ENCODE results near the gene CDX1.
A peak's percentile ranks its signal among the peaks of the same experiment; 100 is the strongest.

CDX1 gene

DNA sequence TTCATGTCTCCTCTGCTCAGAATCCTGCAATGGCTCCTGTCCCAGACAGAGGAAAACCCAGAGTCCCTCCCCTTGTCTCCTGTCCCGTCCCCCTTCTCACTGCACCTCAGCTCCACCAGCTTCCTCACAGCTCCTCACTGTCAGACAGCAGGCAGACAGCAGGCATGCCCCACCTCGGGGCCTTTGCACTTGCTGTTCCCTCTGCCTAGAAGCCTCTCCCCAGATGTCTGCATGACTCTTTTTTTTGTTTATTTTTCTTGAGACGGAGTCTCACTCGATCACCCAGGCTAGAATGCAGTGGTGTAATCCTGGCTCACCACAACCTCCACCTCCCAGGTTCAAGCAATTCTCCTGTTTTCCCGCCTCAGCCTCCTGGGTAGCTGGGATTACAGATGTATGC, 14.4 kb downstream of the CDX1 start:
- H3K27me3 ChIP-seq (ENCODE audit: control insufficient read depth in 3 of 3, insufficient read depth in 3 of 3, low read depth in 1 of 3, low read length in 3 of 3), result peaks cover 0 to 49% (median 0%) of the 10 kb centered on the region in 3 experiments
- no peak overlapping the region for H3K23ac ChIP-seq (ENCODE audit: low read depth, low read length, poor library complexity)
- H2BK15ac ChIP-seq (ENCODE audit: low read length), result no peak overlapping the region
- H4K91ac ChIP-seq (ENCODE audit: low read depth, low read length, poor library complexity), result no peak overlapping the region
- no peak overlapping the region for H3K4me2 ChIP-seq (ENCODE audit: insufficient read depth, low read length, poor library complexity, severe bottlenecking)
- H3K18ac ChIP-seq (ENCODE audit: low read length), result no peak overlapping the region
- H3K9ac ChIP-seq (ENCODE audit: low read depth, low read length, poor library complexity), result no peak overlapping the region
- H3K14ac ChIP-seq (ENCODE audit: low read length), result no peak overlapping the region
- H3K4ac ChIP-seq (ENCODE audit: low read length), result no peak overlapping the region
- DNase-seq (ENCODE audit: low spot score), result no peak
- no peaks in the 10 kb centered on the region for H3K36me3 ChIP-seq (replicated peaks in 1 of 2; ENCODE audit: control insufficient read depth in 2 of 2, insufficient read depth in 2 of 2, low read length in 2 of 2)
- H4K8ac ChIP-seq (ENCODE audit: low read depth, low read length), result no peak overlapping the region
- no peaks in the 10 kb centered on the region for H3K9me3 ChIP-seq (replicated peaks in 1 of 2; ENCODE audit: control insufficient read depth in 2 of 2, insufficient read depth in 1 of 2, low read depth in 1 of 2, low read length in 2 of 2)
- no peak overlapping the region for H2BK12ac ChIP-seq (ENCODE audit: low read length)
- no peak overlapping the region for H3K27ac ChIP-seq (replicated peaks; ENCODE audit: low read length)
- peaks cover 0 to 1% of the 10 kb centered on the region in 2 donors for H3K4me1 ChIP-seq (ENCODE audit: control insufficient read depth in 2 of 2, insufficient read depth in 1 of 2, low read depth in 1 of 2, low read length in 2 of 2)
- no peak overlapping the region for H2BK5ac ChIP-seq (ENCODE audit: low read length)
- no peak overlapping the region for H3K4me3 ChIP-seq (ENCODE audit: low read length in 2 of 2)
- no peaks in the 10 kb centered on the region for H3K79me1 ChIP-seq (ENCODE audit: low read depth, low read length)
- H2BK120ac ChIP-seq (ENCODE audit: low read depth, low read length), result no peak overlapping the region
- WGBS, 2 donors (ENCODE audit: extremely low coverage in 2 of 2, insufficient read length in 2 of 2, insufficient replicate concordance in 1 of 2), result no CpG with 5 or more reads among the region's 5 CpGs
- H2AK5ac ChIP-seq (ENCODE audit: low read depth, low read length), result peak overlapping the region; percentile 51
- peak overlapping the region; percentile 74 for H2AFZ ChIP-seq (ENCODE audit: low read length)

- Histone ChIP-seq H3K4me1 (ENCODE audit: control insufficient read depth in 2 of 2, insufficient read depth in 1 of 2, low read depth in 1 of 2, low read length in 2 of 2) (no peaks in the 10 kb centered on the region), H3K4me3 (ENCODE audit: low read length in 2 of 2) (no peak overlapping the region), H2AFZ (ENCODE audit: low read length) (no peak overlapping the region), H3K14ac (ENCODE audit: low read length) (no peak overlapping the region), H3K4ac (ENCODE audit: low read length) (no peak overlapping the region), H3K27ac (replicated peaks; ENCODE audit: low read length) (no peak overlapping the region), H3K9ac (ENCODE audit: low read depth, low read length, poor library complexity) (no peak overlapping the region), H4K91ac (ENCODE audit: low read depth, low read length, poor library complexity) (no peak overlapping the region), H2AK5ac (ENCODE audit: low read depth, low read length) (no peak overlapping the region), H3K79me1 (ENCODE audit: low read depth, low read length) (no peaks in the 10 kb centered on the region), H2BK5ac (ENCODE audit: low read length) (no peak overlapping the region), H3K36me3 (replicated peaks in 1 of 2; ENCODE audit: control insufficient read depth in 2 of 2, insufficient read depth in 2 of 2, low read length in 2 of 2) (no peaks in the 10 kb centered on the region), H2BK120ac (ENCODE audit: low read depth, low read length) (no peak overlapping the region), H3K9me3 (replicated peaks in 1 of 2; ENCODE audit: control insufficient read depth in 2 of 2, insufficient read depth in 1 of 2, low read depth in 1 of 2, low read length in 2 of 2) (no peaks in the 10 kb centered on the region), H2BK12ac (ENCODE audit: low read length) (no peak overlapping the region), H2BK15ac (ENCODE audit: low read length) (no peak overlapping the region), H3K18ac (ENCODE audit: low read length) (peak overlapping the region; percentile 29), H3K4me2 (ENCODE audit: insufficient read depth, low read length, poor library complexity, severe bottlenecking) (no peak overlapping the region), H3K23ac (ENCODE audit: low read depth, low read length, poor library complexity) (no peak overlapping the region), H4K8ac (ENCODE audit: low read depth, low read length) (no peak overlapping the region), H3K27me3 (ENCODE audit: control insufficient read depth in 3 of 3, insufficient read depth in 3 of 3, low read depth in 1 of 3, low read length in 3 of 3) (peaks cover 0 to 58% (median 0%) of the 10 kb centered on the region in 3 experiments)
- no peak for DNase-seq (ENCODE audit: low spot score)
- no CpG with 5 or more reads among the region's 9 CpGs for WGBS, 2 donors (ENCODE audit: extremely low coverage in 2 of 2, insufficient read length in 2 of 2, insufficient replicate concordance in 1 of 2)
Measured at GRCh38 chr5:150181766-150182545, 15.4 kb downstream of the CDX1 start.

DNA sequence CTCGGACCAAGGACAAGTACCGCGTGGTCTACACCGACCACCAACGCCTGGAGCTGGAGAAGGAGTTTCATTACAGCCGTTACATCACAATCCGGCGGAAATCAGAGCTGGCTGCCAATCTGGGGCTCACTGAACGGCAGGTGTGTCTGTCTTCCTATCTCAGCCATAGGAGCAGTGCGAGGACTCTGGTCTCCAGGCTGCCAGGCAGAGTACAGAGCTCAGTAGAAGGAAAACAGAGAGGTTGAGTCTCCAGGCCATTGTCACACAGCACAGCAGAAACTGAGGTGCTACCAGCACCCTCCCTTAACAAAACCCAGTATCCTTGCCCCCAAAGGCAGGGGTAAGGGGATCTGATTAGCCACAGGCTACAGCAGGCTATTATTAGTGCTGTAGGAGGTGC, 16.2 kb downstream of the CDX1 start:
- Histone ChIP-seq H4K8ac (ENCODE audit: low read depth, low read length) (no peak overlapping the region), H2AFZ (ENCODE audit: low read length) (no peak overlapping the region), H2AK5ac (ENCODE audit: low read depth, low read length) (no peak overlapping the region), H3K14ac (ENCODE audit: low read length) (no peak overlapping the region), H3K27ac (replicated peaks; ENCODE audit: low read length) (no peak overlapping the region), H3K4ac (ENCODE audit: low read length) (no peak overlapping the region), H3K4me1 (ENCODE audit: control insufficient read depth in 2 of 2, insufficient read depth in 1 of 2, low read depth in 1 of 2, low read length in 2 of 2) (no peaks in the 10 kb centered on the region), H3K18ac (ENCODE audit: low read length) (no peak overlapping the region), H2BK120ac (ENCODE audit: low read depth, low read length) (no peak overlapping the region), H3K36me3 (replicated peaks in 1 of 2; ENCODE audit: control insufficient read depth in 2 of 2, insufficient read depth in 2 of 2, low read length in 2 of 2) (no peaks in the 10 kb centered on the region), H3K27me3 (ENCODE audit: control insufficient read depth in 3 of 3, insufficient read depth in 3 of 3, low read depth in 1 of 3, low read length in 3 of 3) (peaks cover 0 to 66% (median 0%) of the 10 kb centered on the region in 3 experiments), H3K4me3 (ENCODE audit: low read length in 2 of 2) (no peak overlapping the region), H3K9me3 (replicated peaks in 1 of 2; ENCODE audit: control insufficient read depth in 2 of 2, insufficient read depth in 1 of 2, low read depth in 1 of 2, low read length in 2 of 2) (no peaks in the 10 kb centered on the region), H2BK5ac (ENCODE audit: low read length) (no peak overlapping the region), H3K4me2 (ENCODE audit: insufficient read depth, low read length, poor library complexity, severe bottlenecking) (no peak overlapping the region), H2BK15ac (ENCODE audit: low read length) (no peak overlapping the region), H4K91ac (ENCODE audit: low read depth, low read length, poor library complexity) (no peak overlapping the region), H3K9ac (ENCODE audit: low read depth, low read length, poor library complexity) (no peak overlapping the region), H3K79me1 (ENCODE audit: low read depth, low read length) (no peaks in the 10 kb centered on the region), H3K23ac (ENCODE audit: low read depth, low read length, poor library complexity) (no peak overlapping the region), H2BK12ac (ENCODE audit: low read length) (no peak overlapping the region)
- no CpG with 5 or more reads among the region's 10 CpGs for WGBS, 2 donors (ENCODE audit: extremely low coverage in 2 of 2, insufficient read length in 2 of 2, insufficient replicate concordance in 1 of 2)
- no peak for DNase-seq (ENCODE audit: low spot score)

GRCh38 chr5:150183436-150183835, 16.9 kb downstream of the CDX1 start:
- Histone ChIP-seq H2BK12ac (ENCODE audit: low read length) (no peak overlapping the region), H2AFZ (ENCODE audit: low read length) (no peak overlapping the region), H4K91ac (ENCODE audit: low read depth, low read length, poor library complexity) (no peak overlapping the region), H2BK15ac (ENCODE audit: low read length) (no peak overlapping the region), H3K4me2 (ENCODE audit: insufficient read depth, low read length, poor library complexity, severe bottlenecking) (no peak overlapping the region), H3K79me1 (ENCODE audit: low read depth, low read length) (no peaks in the 10 kb centered on the region), H2BK120ac (ENCODE audit: low read depth, low read length) (no peak overlapping the region), H2AK5ac (ENCODE audit: low read depth, low read length) (no peak overlapping the region), H3K4me1 (ENCODE audit: control insufficient read depth in 2 of 2, insufficient read depth in 1 of 2, low read depth in 1 of 2, low read length in 2 of 2) (no peaks in the 10 kb centered on the region), H3K14ac (ENCODE audit: low read length) (no peak overlapping the region), H2BK5ac (ENCODE audit: low read length) (no peak overlapping the region), H3K4me3 (ENCODE audit: low read length in 2 of 2) (no peak overlapping the region), H4K8ac (ENCODE audit: low read depth, low read length) (no peak overlapping the region), H3K4ac (ENCODE audit: low read length) (no peak overlapping the region), H3K9me3 (replicated peaks in 1 of 2; ENCODE audit: control insufficient read depth in 2 of 2, insufficient read depth in 1 of 2, low read depth in 1 of 2, low read length in 2 of 2) (no peaks in the 10 kb centered on the region), H3K36me3 (replicated peaks in 1 of 2; ENCODE audit: control insufficient read depth in 2 of 2, insufficient read depth in 2 of 2, low read length in 2 of 2) (no peaks in the 10 kb centered on the region), H3K23ac (ENCODE audit: low read depth, low read length, poor library complexity) (no peak overlapping the region), H3K18ac (ENCODE audit: low read length) (peak overlapping the region; percentile 21), H3K27me3 (ENCODE audit: control insufficient read depth in 3 of 3, insufficient read depth in 3 of 3, low read depth in 1 of 3, low read length in 3 of 3) (peaks cover 0 to 73% (median 4%) of the 10 kb centered on the region in 3 experiments), H3K9ac (ENCODE audit: low read depth, low read length, poor library complexity) (no peak overlapping the region), H3K27ac (replicated peaks; ENCODE audit: low read length) (no peak overlapping the region)
- no peak for DNase-seq (ENCODE audit: low spot score)
- no CpG with 5 or more reads among the region's 12 CpGs for WGBS, 2 donors (ENCODE audit: extremely low coverage in 2 of 2, insufficient read length in 2 of 2, insufficient replicate concordance in 1 of 2)
